Spleen (tissue), 11 donors: ENCODE results near the gene PRSS38. TPM values are rescaled to one million over a fixed set of nuclear protein-coding genes. Genes with fewer than 3 reads are reported as not detected.
A peak's percentile ranks its signal among the peaks of the same experiment; 100 is the strongest.

Experiments
- DNase-seq: peaks from one replicate; pipeline ENCODE4 v3.0.0-alpha.2; 2020
- H3K27ac ChIP-seq, 8 donors: fragments of 200-600 bp; sonication (generic) in 7 of 8; 1 replicate in 4 of 8; 2 replicates in 4 of 8; pipeline versions ENCODE4 v1.5.0 to v1.8.0; 2016 to 2021; ENCODE audit warnings: inconsistent platforms in 4 of 8, mild to moderate bottlenecking in 4 of 8, moderate library complexity in 1 of 8
- H3K27me3 ChIP-seq, 7 donors: fragments of 200-600 bp; sonication (generic) in 6 of 7; replicated peaks in 1 of 7; 1 replicate in 4 of 7; 2 replicates in 3 of 7; pipeline versions ENCODE4 v1.5.0 to v1.8.0; 2016 to 2021; ENCODE audit warnings: inconsistent platforms in 3 of 7, mild to moderate bottlenecking in 1 of 7
- H3K36me3 ChIP-seq, 6 donors: fragments of 200-600 bp; sonication (generic) in 5 of 6; 1 replicate in 4 of 6; 2 replicates in 2 of 6; pipeline versions ENCODE4 v1.5.0 to v1.8.0; 2016 to 2021; ENCODE audit warnings: inconsistent platforms in 2 of 6
- H3K4me1 ChIP-seq, 6 donors: fragments of 200-600 bp; sonication (generic) in 5 of 6; 1 replicate in 3 of 6; 2 replicates in 3 of 6; pipeline versions ENCODE4 v1.5.0 to v1.8.0; 2016 to 2021; ENCODE audit warnings: inconsistent platforms in 3 of 6
- H3K4me3 ChIP-seq, 8 donors: fragments of 200-600 bp; sonication (generic) in 7 of 8; 1 replicate in 4 of 8; 2 replicates in 4 of 8; pipeline versions ENCODE4 v1.5.0 to v1.8.0; 2016 to 2021; ENCODE audit warnings: inconsistent platforms in 4 of 8, mild to moderate bottlenecking in 4 of 8, moderate library complexity in 2 of 8
- H3K9me3 ChIP-seq, 8 donors: fragments of 200-600 bp; sonication (generic) in 7 of 8; 1 replicate in 4 of 8; 2 replicates in 4 of 8; pipeline versions ENCODE4 v1.5.0 to v1.8.0; 2016 to 2021; ENCODE audit warnings: inconsistent platforms in 4 of 8
- POLR2A ChIP-seq, 3 donors: fragments of 450-650 bp; IDR thresholded peaks; one replicate each; pipeline ENCODE4 v1.5.1; 2017; ENCODE audit warnings: antibody characterized with exemption in 3 of 3, mild to moderate bottlenecking in 1 of 3
- POLR2AphosphoS5 ChIP-seq, 3 donors: sonication (generic); formaldehyde crosslinking; IDR thresholded peaks; one replicate each; pipeline ENCODE4 v1.5.1; 2017; ENCODE audit warnings: antibody characterized with exemption in 3 of 3
- WGBS, 5 donors: extraction: QIAGEN DNeasy Blood & Tissue Kit in 3 of 5; methylation state at CpG; one replicate each; pipeline versions ENCODE4 v1.1.5 to v1.1.7; 2013 to 2018; 5-methylcytosine and 5-hydroxymethylcytosine counted together
- intact Hi-C: fragments of 100-400 bp; cut with DNase I; formaldehyde crosslinking; loops from one replicate; pipeline ENCODE4 v1.15.0; 2023; ENCODE audit warnings: low total_unique reads
- polyA plus RNA-seq, 3 donors: library from polyadenylated mRNA; stranded (reverse); fragments of 200-250 nt; gene quantifications; one replicate each; pipeline ENCODE4 v1.2.1, GENCODE V29; 2013
- total RNA-seq, 7 donors: library from RNA; depleted of rRNA in 3 of 7; stranded (reverse); fragments of >200 nt in 3 of 7; fragmentation: NEBNext Ultra II Directional in 4 of 7; extraction: Animal tissue kit (Norgen Biotek cat#: 25700) in 4 of 7; gene quantifications; one replicate each; pipeline versions ENCODE4 v1.1.0 to v1.2.1, GENCODE V29; 2016 to 2021
- TF ChIP-seq, protein P1 (sequence below), 11 experiments: fragments of 200-600 bp in 7 of 11; fragments of 450-650 bp in 4 of 11; sonication (generic) in 4 of 11; IDR thresholded peaks in 8 of 11; conservative IDR thresholded peaks in 3 of 11; 1 replicate in 7 of 11; 2 replicates in 4 of 11; pipeline versions ENCODE4 v1.4.0 to v1.8.0; 2016 to 2021; ENCODE audit warnings: antibody characterized with exemption in 11 of 11, inconsistent platforms in 4 of 11, mild to moderate bottlenecking in 1 of 11
- donor health status: healthy with polysubstance abuse.
- donor health status: DM: no; HTN: no; CAD: no; lungs with moderate emphysema.
- donor health status: DM: no; HTN: no; CAD: no.
- donor health status: Bipolar disorder and iron deficiency.
- donor health status: healthy.
- donor health status: DM: no; HTN: no; CAD: no.
- donor health status: DM: yes; HTN: yes; CAD: no.

PRSS38 gene
- total and polyA plus RNA-seq, 10 donors: not detected

DNA sequence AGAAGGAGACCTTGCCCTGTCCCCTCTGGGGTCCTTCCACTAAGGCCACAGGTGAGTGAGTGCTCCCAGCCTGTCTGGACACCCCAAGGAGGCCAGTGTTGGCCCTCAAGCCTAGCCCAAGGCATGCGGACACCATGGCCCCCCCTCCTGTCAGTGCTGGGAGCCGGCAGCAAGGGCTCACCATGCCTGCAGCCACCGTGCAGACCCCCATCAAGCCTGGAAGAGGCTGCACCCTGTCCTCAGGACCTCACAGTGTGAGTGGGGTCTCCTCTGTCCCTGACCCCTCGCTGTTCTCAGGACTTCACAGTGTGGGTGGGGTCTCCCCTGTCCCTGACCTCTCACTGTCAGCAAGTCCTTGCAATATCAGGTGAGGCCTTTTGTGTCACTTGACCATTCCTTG, 33.2 kb upstream of the PRSS38 start:
- H3K9me3 ChIP-seq: no peaks in the 10 kb centered on the region
- DNase-seq: no peak
- intact Hi-C loops: loop anchor here (10.0 kb wide), 1 partner anchor 703 kb away; the partner anchor contains the start of gene RNF187
- peaks cover 0 to 45% (median 6%) of the 10 kb centered on the region in 6 donors for H3K36me3 ChIP-seq
- TF ChIP-seq POLR2A (IDR thresholded peaks at IDR 0.05) (no peak), POLR2AphosphoS5 (IDR thresholded peaks at IDR 0.05) (no peak)
- TF ChIP-seq, protein P1, sequence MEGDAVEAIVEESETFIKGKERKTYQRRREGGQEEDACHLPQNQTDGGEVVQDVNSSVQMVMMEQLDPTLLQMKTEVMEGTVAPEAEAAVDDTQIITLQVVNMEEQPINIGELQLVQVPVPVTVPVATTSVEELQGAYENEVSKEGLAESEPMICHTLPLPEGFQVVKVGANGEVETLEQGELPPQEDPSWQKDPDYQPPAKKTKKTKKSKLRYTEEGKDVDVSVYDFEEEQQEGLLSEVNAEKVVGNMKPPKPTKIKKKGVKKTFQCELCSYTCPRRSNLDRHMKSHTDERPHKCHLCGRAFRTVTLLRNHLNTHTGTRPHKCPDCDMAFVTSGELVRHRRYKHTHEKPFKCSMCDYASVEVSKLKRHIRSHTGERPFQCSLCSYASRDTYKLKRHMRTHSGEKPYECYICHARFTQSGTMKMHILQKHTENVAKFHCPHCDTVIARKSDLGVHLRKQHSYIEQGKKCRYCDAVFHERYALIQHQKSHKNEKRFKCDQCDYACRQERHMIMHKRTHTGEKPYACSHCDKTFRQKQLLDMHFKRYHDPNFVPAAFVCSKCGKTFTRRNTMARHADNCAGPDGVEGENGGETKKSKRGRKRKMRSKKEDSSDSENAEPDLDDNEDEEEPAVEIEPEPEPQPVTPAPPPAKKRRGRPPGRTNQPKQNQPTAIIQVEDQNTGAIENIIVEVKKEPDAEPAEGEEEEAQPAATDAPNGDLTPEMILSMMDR (IDR thresholded peaks at IDR 0.05 in 8 of 11, conservative IDR thresholded peaks at IDR 0.05 in 3 of 11): no peak
- peaks cover 10 to 18% (median 14%) of the 10 kb centered on the region in 6 donors for H3K4me1 ChIP-seq
- no peak overlapping the region for H3K27ac ChIP-seq
- no peak overlapping the region for H3K4me3 ChIP-seq
- WGBS, 5 donors: 95 to 100% (median 96%) methylated on average over 4 of the region's 4 CpGs
- peaks cover 0 to 16% (median 0%) of the 10 kb centered on the region in 7 donors for H3K27me3 ChIP-seq

DNA sequence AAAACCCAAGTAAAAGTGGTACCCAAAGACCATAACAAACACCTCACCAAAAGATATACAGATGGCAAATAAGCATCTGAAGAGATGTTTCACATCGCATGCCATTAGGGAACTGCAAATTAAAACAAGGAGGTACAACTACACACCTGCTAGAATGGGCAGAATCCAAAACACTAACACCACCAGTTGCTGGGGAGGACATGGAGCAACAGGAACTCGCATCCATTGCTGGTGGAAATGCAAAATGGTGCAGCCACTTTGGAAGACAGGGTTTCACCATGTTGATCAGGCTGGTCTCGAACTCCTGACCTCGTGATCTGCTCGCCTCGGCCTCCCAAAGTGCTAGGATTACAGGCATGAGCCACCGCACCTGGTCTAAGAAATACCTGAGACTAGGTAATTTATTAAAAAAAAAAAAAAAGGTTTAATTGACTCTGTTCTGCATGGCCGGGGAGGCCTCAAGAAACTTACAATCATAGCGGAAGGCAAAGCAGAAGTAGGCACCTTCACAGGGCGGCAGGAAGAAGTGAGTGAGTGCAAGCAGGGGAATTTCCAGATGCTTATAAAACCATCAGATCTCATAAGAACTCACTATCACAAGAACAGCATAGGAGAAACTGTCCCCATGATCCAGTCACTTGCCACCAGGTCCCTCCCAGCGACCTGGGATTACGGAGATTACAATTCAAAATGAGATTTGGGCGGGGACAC, 30.2 kb upstream of the PRSS38 start:
- intact Hi-C loops: loop anchor here (10.0 kb wide), 1 partner anchor 700 kb away; the partner anchor contains the start of gene RNF187
- no peak for DNase-seq
- H3K4me3 ChIP-seq: no peak overlapping the region
- no peaks in the 10 kb centered on the region for H3K9me3 ChIP-seq
- H3K27me3 ChIP-seq: peaks cover 0 to 32% (median 0%) of the 10 kb centered on the region in 7 donors
- H3K27ac ChIP-seq: peak overlapping the region in 1 of 8 donors; percentile 1
- peaks cover 12 to 38% (median 28%) of the 10 kb centered on the region in 6 donors for H3K4me1 ChIP-seq
- 81 to 85% (median 84%) methylated on average over 13 of the region's 13 CpGs for WGBS, 5 donors
- H3K36me3 ChIP-seq: peaks cover 0 to 21% (median 6%) of the 10 kb centered on the region in 6 donors
- TF ChIP-seq, protein P1 (IDR thresholded peaks at IDR 0.05 in 8 of 11, conservative IDR thresholded peaks at IDR 0.05 in 3 of 11): no peak
- no peak for TF ChIP-seq POLR2AphosphoS5 (IDR thresholded peaks at IDR 0.05)
- TF ChIP-seq POLR2A (IDR thresholded peaks at IDR 0.05): no peak

DNA sequence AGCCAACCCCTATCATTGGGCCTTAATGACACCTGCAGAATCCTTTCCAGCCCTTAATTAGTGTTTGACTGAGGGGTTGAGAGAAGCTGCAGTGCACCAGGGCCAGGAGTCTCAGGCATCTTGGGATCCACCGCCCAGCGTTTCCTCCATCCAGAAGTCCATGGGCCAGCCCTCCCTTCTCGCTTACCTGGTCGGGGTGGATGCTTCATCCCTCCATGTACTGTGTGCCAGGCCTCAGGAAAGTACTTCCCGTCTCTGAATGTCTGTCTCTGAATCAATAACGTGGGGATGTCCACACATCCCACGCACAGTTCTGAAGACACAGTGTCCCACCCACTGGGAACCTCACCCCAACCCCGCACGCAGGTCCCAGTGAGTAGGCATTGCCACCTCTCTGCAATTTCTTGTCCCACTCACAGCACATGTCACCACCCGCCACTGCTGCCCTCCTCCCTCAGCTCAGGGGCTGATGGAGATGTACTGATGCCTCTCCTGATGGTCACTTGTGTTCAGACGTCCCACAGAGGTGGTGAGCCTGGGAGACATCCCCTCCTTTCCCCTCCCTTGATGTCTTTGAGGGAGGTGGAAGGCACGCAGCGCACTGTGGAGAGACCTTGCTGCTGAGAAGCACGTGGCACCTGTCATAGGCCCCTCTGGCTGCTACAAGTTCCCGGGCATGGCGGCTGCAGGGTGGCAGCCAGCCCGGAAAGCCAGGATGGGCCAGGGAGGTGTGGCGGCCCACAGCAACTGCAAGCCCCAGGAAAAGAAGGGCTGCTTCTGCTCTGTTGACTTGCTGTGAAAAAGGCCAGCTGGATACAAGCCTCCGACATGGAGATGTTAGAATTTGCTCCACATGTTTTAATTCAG, 29.4 kb upstream of the PRSS38 start:
- WGBS, 5 donors: 71 to 81% (median 75%) methylated on average over 19 of the region's 19 CpGs
- Histone ChIP-seq H3K27me3 (peaks cover 0 to 32% (median 0%) of the 10 kb centered on the region in 7 donors), H3K4me1 (peaks cover 12 to 38% (median 28%) of the 10 kb centered on the region in 6 donors), H3K36me3 (peaks cover 0 to 13% (median 2%) of the 10 kb centered on the region in 6 donors), H3K4me3 (peak overlapping the region in 1 of 8 donors; percentile 75), H3K9me3 (no peaks in the 10 kb centered on the region), H3K27ac (peak overlapping the region in 1 of 8 donors; percentile 1)
- no peak for TF ChIP-seq POLR2AphosphoS5 (IDR thresholded peaks at IDR 0.05)
- TF ChIP-seq, protein P1 (IDR thresholded peaks at IDR 0.05 in 8 of 11, conservative IDR thresholded peaks at IDR 0.05 in 3 of 11): no peak
- no peak for TF ChIP-seq POLR2A (IDR thresholded peaks at IDR 0.05)
- no peak for DNase-seq
- intact Hi-C loops: loop anchor here (10.0 kb wide), 1 partner anchor 699 kb away; the partner anchor contains the start of gene RNF187
